ENCODE measurements around the gene CPA1.
A peak's percentile ranks its signal among the peaks of the same experiment; 100 is the strongest.

CPA1 gene

DNA sequence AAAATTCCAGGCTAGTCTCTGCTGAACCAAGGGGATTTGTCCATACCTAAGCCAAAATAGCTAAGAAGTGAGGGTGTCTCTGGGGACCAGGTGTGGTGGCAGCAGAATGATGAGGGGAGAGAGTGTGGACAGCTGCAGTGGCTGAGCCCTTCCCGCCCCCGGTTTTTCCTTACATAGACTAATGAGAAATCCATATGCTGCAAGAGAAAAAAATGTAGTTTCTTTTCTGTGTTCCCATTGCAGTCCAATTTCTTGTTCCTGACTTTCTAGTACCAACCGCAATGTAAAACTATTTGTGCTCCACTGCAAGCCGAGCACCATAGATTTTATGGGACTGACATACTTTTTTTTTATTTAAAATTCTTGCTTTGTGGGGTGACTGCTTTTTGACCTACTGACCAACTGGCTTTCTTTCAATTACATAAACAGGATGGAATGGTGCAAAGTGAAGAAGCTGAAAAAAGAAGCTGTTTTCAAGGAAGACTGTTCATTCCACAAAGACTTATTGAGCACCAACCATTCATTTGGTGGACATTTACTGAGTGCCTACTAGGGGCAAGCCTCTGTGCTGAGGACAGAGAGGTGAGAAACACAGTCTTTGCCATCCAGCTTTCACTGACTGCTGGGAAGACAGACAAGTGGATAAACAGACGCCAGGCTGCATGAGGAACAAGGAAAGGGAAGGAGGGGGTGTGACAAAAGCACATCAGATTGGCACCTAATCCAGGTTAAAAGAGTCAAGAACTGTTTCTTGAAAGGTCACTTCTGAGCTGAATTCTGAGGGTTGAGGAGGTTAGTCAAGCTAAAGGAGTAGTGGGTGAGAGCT lies 50.8 kb downstream of the CPA1 start:
- Histone ChIP-seq H3K4me1 (ENCODE audit: control insufficient read depth, insufficient read depth, low read length) (peaks cover 11% of the 10 kb centered on the region), H3K9ac (ENCODE audit: low read length) (no peak overlapping the region), H3K27ac (ENCODE audit: low read depth, low read length) (no peak overlapping the region), H3K27me3 (ENCODE audit: control insufficient read depth, insufficient read depth, low read length) (no peaks in the 10 kb centered on the region), H3K36me3 (ENCODE audit: control insufficient read depth, insufficient read depth, low read length) (peaks cover 2% of the 10 kb centered on the region), H3K4me3 (ENCODE audit: low read length) (peak overlapping the region; percentile 38)

DNA sequence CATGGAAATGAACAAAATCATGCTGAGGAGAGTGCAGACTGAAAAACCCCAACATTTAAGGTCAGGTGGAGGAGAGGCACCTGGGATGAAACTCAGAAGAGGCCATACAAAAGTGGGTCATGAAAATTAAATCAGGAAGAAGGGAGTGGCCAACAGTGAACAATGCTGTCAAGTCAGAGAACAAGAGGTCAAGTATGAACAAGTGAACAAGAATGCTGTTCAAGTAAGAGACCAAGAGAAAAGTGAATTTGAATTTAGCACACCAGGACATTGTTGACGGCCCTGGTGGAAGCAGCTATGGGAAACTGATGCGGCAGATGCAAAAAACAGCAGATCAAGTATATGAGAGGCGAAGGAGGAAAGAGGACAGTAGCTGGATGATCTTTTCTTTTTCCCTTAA lies 52.6 kb downstream of the CPA1 start:
- peaks cover 11% of the 10 kb centered on the region for H3K4me1 ChIP-seq (ENCODE audit: control insufficient read depth, insufficient read depth, low read length)
- no peak overlapping the region for H3K4me3 ChIP-seq (ENCODE audit: low read length)
- H3K27me3 ChIP-seq (ENCODE audit: control insufficient read depth, insufficient read depth, low read length), result no peaks in the 10 kb centered on the region
- H3K9ac ChIP-seq (ENCODE audit: low read length), result no peak overlapping the region
- peaks cover 2% of the 10 kb centered on the region for H3K36me3 ChIP-seq (ENCODE audit: control insufficient read depth, insufficient read depth, low read length)
- H3K27ac ChIP-seq (ENCODE audit: low read depth, low read length), result no peak overlapping the region

- no peak overlapping the region for H3K4me3 ChIP-seq (ENCODE audit: low read length)
- peaks cover 2% of the 10 kb centered on the region for H3K36me3 ChIP-seq (ENCODE audit: control insufficient read depth, insufficient read depth, low read length)
- H3K9ac ChIP-seq (ENCODE audit: low read length), result no peak overlapping the region
- no peak overlapping the region for H3K27ac ChIP-seq (ENCODE audit: low read depth, low read length)
- H3K27me3 ChIP-seq (ENCODE audit: control insufficient read depth, insufficient read depth, low read length), result no peaks in the 10 kb centered on the region
- peaks cover 11% of the 10 kb centered on the region for H3K4me1 ChIP-seq (ENCODE audit: control insufficient read depth, insufficient read depth, low read length)
Observed at GRCh38 chr7:130433301-130433700, 53.0 kb downstream of the CPA1 start.

DNA sequence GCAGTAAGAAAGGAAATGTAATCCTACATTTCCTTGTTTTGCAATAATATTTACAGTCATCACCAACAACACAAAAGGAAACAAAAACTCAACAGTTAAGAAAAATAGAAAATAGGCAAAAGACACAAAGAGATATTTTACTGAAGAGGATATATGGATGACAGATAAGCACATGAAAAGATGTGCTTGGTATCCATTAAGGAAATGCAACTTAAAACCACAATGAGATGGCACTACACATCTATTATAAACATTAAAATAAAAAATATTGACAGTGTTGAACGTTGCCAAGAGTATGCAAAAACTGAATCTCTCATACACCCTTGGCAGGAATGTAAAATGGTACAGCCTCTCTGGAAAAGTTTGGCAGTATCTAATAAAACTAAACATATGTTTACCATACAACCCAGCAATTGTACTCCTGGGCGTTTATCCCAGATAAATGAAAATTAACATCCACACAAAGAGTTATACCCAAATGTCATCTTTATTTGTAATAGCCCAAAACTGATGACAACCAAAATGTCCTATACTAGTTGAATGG lies 55.1 kb downstream of the CPA1 start:
- no peak overlapping the region for H3K4me3 ChIP-seq (ENCODE audit: low read length)
- H3K27ac ChIP-seq (ENCODE audit: low read depth, low read length), result no peak overlapping the region
- H3K9ac ChIP-seq (ENCODE audit: low read length), result no peak overlapping the region
- H3K36me3 ChIP-seq (ENCODE audit: control insufficient read depth, insufficient read depth, low read length), result peaks cover 2% of the 10 kb centered on the region
- H3K27me3 ChIP-seq (ENCODE audit: control insufficient read depth, insufficient read depth, low read length), result no peaks in the 10 kb centered on the region
- H3K4me1 ChIP-seq (ENCODE audit: control insufficient read depth, insufficient read depth, low read length), result peaks cover 6% of the 10 kb centered on the region

DNA sequence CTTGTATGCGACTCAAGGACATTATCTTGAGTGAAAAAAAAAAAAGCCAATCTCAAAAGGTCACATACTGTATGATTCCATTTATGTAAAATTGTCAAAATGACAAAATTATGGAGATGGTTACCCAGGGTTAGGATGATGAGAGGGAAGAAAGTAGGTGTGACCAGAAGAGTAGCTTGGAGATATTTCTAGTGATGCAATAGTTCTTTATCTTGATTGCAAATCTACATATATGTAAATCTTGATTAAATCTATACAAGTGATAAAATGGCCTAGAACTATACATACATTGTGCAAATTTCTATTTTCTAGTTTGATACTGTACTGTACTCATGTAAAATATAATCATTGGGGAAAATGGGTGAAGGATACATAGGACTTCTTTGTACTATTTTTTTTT lies 56.0 kb downstream of the CPA1 start:
- Histone ChIP-seq H3K27ac (ENCODE audit: low read depth, low read length) (no peak overlapping the region), H3K4me1 (ENCODE audit: control insufficient read depth, insufficient read depth, low read length) (peaks cover 2% of the 10 kb centered on the region), H3K9ac (ENCODE audit: low read length) (no peak overlapping the region), H3K4me3 (ENCODE audit: low read length) (no peak overlapping the region), H3K27me3 (ENCODE audit: control insufficient read depth, insufficient read depth, low read length) (no peaks in the 10 kb centered on the region), H3K36me3 (ENCODE audit: control insufficient read depth, insufficient read depth, low read length) (peaks cover 2% of the 10 kb centered on the region)

All from rectal smooth muscle tissue (tissue), 1 donor.